GM19463 (cell line): ENCODE data around the gene FPGS.
"Not testable (repeated sequence)": the region's sequence is repeated elsewhere in the genome, so short reads cannot be mapped to it uniquely, and the experiment has no call there.

ENCODE experiments used
- ATAC-seq: cut with Tn5 transposase; IDR thresholded peaks from one replicate; pipeline ENCODE4 v1.9.1; 2021; ENCODE audit warnings: mild to moderate bottlenecking, moderate library complexity; ENCODE audit not compliant: unreplicated experiment

FPGS gene

GRCh38 chr9:127802576-127803443, at the start of gene FPGS:
Gene FPGS (plus strand): TSS chr9:127802882. CDS start chr9:127802925, 43 bp downstream.
- ATAC-seq, result peak; percentile 74

GRCh38 chr9:127753148-127753547, 49.5 kb upstream of the FPGS start:
- ATAC-seq, result no peak

GRCh38 chr9:127753622-127754021, 49.1 kb upstream of the FPGS start:
- no peak for ATAC-seq

- no peak for ATAC-seq
These were observed 48.3 kb upstream of the FPGS start for GRCh38 chr9:127754099-127755060.

GRCh38 chr9:127755061-127756060, 47.3 kb upstream of the FPGS start:
- ATAC-seq, result no peak

GRCh38 chr9:127756233-127756632, 46.4 kb upstream of the FPGS start:
- no peak for ATAC-seq

- ATAC-seq, result not testable (repeated sequence)
These were observed 45.9 kb upstream of the FPGS start for GRCh38 chr9:127756776-127757175.

GRCh38 chr9:127758843-127759242, 43.8 kb upstream of the FPGS start:
- ATAC-seq, result no peak

- no peak for ATAC-seq
These were observed 41.6 kb upstream of the FPGS start for GRCh38 chr9:127761061-127761460.

GRCh38 chr9:127761491-127761956, 41.2 kb upstream of the FPGS start:
- no peak for ATAC-seq

- ATAC-seq, result no peak
These were observed 40.5 kb upstream of the FPGS start for GRCh38 chr9:127762111-127762676.

GRCh38 chr9:127763918-127764384, 38.7 kb upstream of the FPGS start:
- ATAC-seq, result no peak

GRCh38 chr9:127765418-127765817, 37.3 kb upstream of the FPGS start:
- no peak for ATAC-seq

- ATAC-seq, result no peak
These were observed 35.3 kb upstream of the FPGS start for GRCh38 chr9:127767410-127767809.

- no peak for ATAC-seq
These were observed 34.8 kb upstream of the FPGS start for GRCh38 chr9:127767909-127768331.

- no peak for ATAC-seq
These were observed 34.0 kb upstream of the FPGS start for GRCh38 chr9:127768698-127769097.

- ATAC-seq, result no peak
These were observed 33.6 kb upstream of the FPGS start for GRCh38 chr9:127769101-127769500.

GRCh38 chr9:127769929-127770582, 32.6 kb upstream of the FPGS start:
- ATAC-seq, result no peak

- no peak for ATAC-seq
These were observed 32.1 kb upstream of the FPGS start for GRCh38 chr9:127770583-127770904.
